IPS-15b (cell line): ENCODE data around the gene PDXK.

Experiments
- H3K27me3 ChIP-seq: one replicate; pipeline ENCODE4 v1.6.1; 2013; ENCODE audit warnings: low read length; ENCODE audit not compliant: control insufficient read depth, insufficient read depth
- H3K36me3 ChIP-seq: one replicate; pipeline ENCODE4 v1.6.1; 2013; ENCODE audit warnings: low read length; ENCODE audit not compliant: control insufficient read depth, insufficient read depth
- H3K4me1 ChIP-seq: one replicate; pipeline ENCODE4 v1.6.1; 2013; ENCODE audit warnings: mild to moderate bottlenecking, low read length; ENCODE audit not compliant: control insufficient read depth, insufficient read depth
- H3K4me3 ChIP-seq: one replicate; pipeline ENCODE4 v1.5.1; 2013; ENCODE audit warnings: low read depth, low read length
- H3K9ac ChIP-seq: one replicate; pipeline ENCODE4 v1.6.1; 2013; ENCODE audit warnings: low read depth, mild to moderate bottlenecking, low read length
- H3K9me3 ChIP-seq: one replicate; pipeline ENCODE4 v1.6.1; 2013; ENCODE audit warnings: mild to moderate bottlenecking, low read length; ENCODE audit not compliant: control insufficient read depth, insufficient read depth

The PDXK gene

GRCh38 chr21:43719748-43720538, 1.0 kb downstream of the PDXK start:
- Histone ChIP-seq H3K4me1 (peaks cover 3% of the 10 kb centered on the region), H3K27me3 (peaks cover 5% of the 10 kb centered on the region), H3K9me3 (no peaks in the 10 kb centered on the region), H3K9ac (peak overlapping the region; percentile 84), H3K36me3 (peaks cover 8% of the 10 kb centered on the region), H3K4me3 (peak overlapping the region; percentile 81)

- H3K27me3 ChIP-seq = peaks cover 5% of the 10 kb centered on the region
- H3K9ac ChIP-seq = peak overlapping the region; percentile 54
- H3K9me3 ChIP-seq = no peaks in the 10 kb centered on the region
- peaks cover 8% of the 10 kb centered on the region for H3K36me3 ChIP-seq
- peak overlapping the region; percentile 81 for H3K4me3 ChIP-seq
- peaks cover 3% of the 10 kb centered on the region for H3K4me1 ChIP-seq
Observed at GRCh38 chr21:43720539-43721166, 1.7 kb downstream of the PDXK start.

GRCh38 chr21:43721206-43721605, 2.3 kb downstream of the PDXK start:
- peaks cover 8% of the 10 kb centered on the region for H3K36me3 ChIP-seq
- no peak overlapping the region for H3K4me3 ChIP-seq
- H3K9ac ChIP-seq = peak overlapping the region; percentile 47
- H3K9me3 ChIP-seq = no peaks in the 10 kb centered on the region
- H3K4me1 ChIP-seq = peaks cover 3% of the 10 kb centered on the region
- H3K27me3 ChIP-seq = peaks cover 5% of the 10 kb centered on the region

- peaks cover 3% of the 10 kb centered on the region for H3K4me1 ChIP-seq
- H3K4me3 ChIP-seq = no peak overlapping the region
Observed at GRCh38 chr21:43721939-43722338, 3.0 kb downstream of the PDXK start.

GRCh38 chr21:43723648-43724047, 4.7 kb downstream of the PDXK start:
- H3K27me3 ChIP-seq = no peaks in the 10 kb centered on the region
- no peaks in the 10 kb centered on the region for H3K9me3 ChIP-seq
- H3K36me3 ChIP-seq = peaks cover 8% of the 10 kb centered on the region
- H3K4me3 ChIP-seq = no peak overlapping the region
- H3K9ac ChIP-seq = no peak overlapping the region
- peaks cover 3% of the 10 kb centered on the region for H3K4me1 ChIP-seq

More at GRCh38 chr21:43721939-43722338, 3.0 kb downstream of the PDXK start:
- no peaks in the 10 kb centered on the region for H3K9me3 ChIP-seq
- no peak overlapping the region for H3K9ac ChIP-seq
- peaks cover 8% of the 10 kb centered on the region for H3K36me3 ChIP-seq
- H3K27me3 ChIP-seq = peaks cover 5% of the 10 kb centered on the region

GRCh38 chr21:43726686-43727518, 8.0 kb downstream of the PDXK start:
- Histone ChIP-seq H3K4me3 (no peak overlapping the region), H3K36me3 (peaks cover 8% of the 10 kb centered on the region), H3K9me3 (no peaks in the 10 kb centered on the region), H3K4me1 (no peaks in the 10 kb centered on the region), H3K9ac (no peak overlapping the region), H3K27me3 (no peaks in the 10 kb centered on the region)

- Histone ChIP-seq H3K4me1 (no peaks in the 10 kb centered on the region), H3K27me3 (no peaks in the 10 kb centered on the region), H3K4me3 (peak overlapping the region; percentile 85), H3K36me3 (peaks cover 8% of the 10 kb centered on the region), H3K9ac (peak overlapping the region; percentile 85), H3K9me3 (no peaks in the 10 kb centered on the region)
Observed at GRCh38 chr21:43727519-43728153, 8.7 kb downstream of the PDXK start.

- Histone ChIP-seq H3K4me3 (peak overlapping the region; percentile 85), H3K4me1 (no peaks in the 10 kb centered on the region), H3K36me3 (peaks cover 8% of the 10 kb centered on the region), H3K9ac (peak overlapping the region; percentile 85), H3K27me3 (no peaks in the 10 kb centered on the region), H3K9me3 (no peaks in the 10 kb centered on the region)
Observed at GRCh38 chr21:43728154-43728466, 9.2 kb downstream of the PDXK start.

GRCh38 chr21:43728467-43729390, 9.8 kb downstream of the PDXK start:
- peak overlapping the region; percentile 85 for H3K9ac ChIP-seq
- no peaks in the 10 kb centered on the region for H3K9me3 ChIP-seq
- H3K36me3 ChIP-seq = peaks cover 3% of the 10 kb centered on the region
- no peaks in the 10 kb centered on the region for H3K27me3 ChIP-seq
- H3K4me3 ChIP-seq = peak overlapping the region; percentile 85
- no peaks in the 10 kb centered on the region for H3K4me1 ChIP-seq

GRCh38 chr21:43731476-43731875, 12.5 kb downstream of the PDXK start:
- Histone ChIP-seq H3K9ac (no peak overlapping the region), H3K4me3 (no peak overlapping the region)

More at GRCh38 chr21:43731476-43731875, 12.5 kb downstream of the PDXK start:
- Histone ChIP-seq H3K27me3 (no peaks in the 10 kb centered on the region), H3K36me3 (peaks cover 3% of the 10 kb centered on the region), H3K4me1 (no peaks in the 10 kb centered on the region), H3K9me3 (no peaks in the 10 kb centered on the region)
